ENCODE measurements around the gene GHRL. TPM values are rescaled to one million over a fixed set of nuclear protein-coding genes. Genes with fewer than 3 reads are reported as not detected.

The GHRL gene, protein sequence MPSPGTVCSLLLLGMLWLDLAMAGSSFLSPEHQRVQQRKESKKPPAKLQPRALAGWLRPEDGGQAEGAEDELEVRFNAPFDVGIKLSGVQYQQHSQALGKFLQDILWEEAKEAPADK
- polyA plus RNA-seq: 19.9 TPM
- long read RNA-seq, donor 1, partial matches to known transcripts: 0 of 2 reads
- long read RNA-seq, donor 1, other reads (novel, unspliced or antisense): 0 of 2 reads
- long read RNA-seq, donor 2, partial matches to known transcripts: 0 of 1 reads
- long read RNA-seq, donor 2, other reads (novel, unspliced or antisense): 0 of 1 reads
- long read RNA-seq, donor 3: 0 reads
- long read RNA-seq, donor 4, partial matches to known transcripts: 0 of 1 reads
- long read RNA-seq, donor 4, other reads (novel, unspliced or antisense): 0 of 1 reads
- long read RNA-seq, donor 5, partial matches to known transcripts: 0 of 1 reads
- long read RNA-seq, donor 5, other reads (novel, unspliced or antisense): 0 of 1 reads
- long read RNA-seq, donor 6, transcript GHRL-214 (4 exons, 656 nt): major isoform, 10 of 44 reads
- long read RNA-seq, donor 6, partial matches to known transcripts: 34 of 44 reads
- long read RNA-seq, donor 6, other reads (novel, unspliced or antisense): 0 of 44 reads
- long read RNA-seq, donor 7: 0 reads
- long read RNA-seq, donor 8, partial matches to known transcripts: 7 of 10 reads
- long read RNA-seq, donor 8, other reads (novel, unspliced or antisense): 0 of 10 reads
- long read RNA-seq, donor 9, partial matches to known transcripts: 0 of 4 reads
- long read RNA-seq, donor 9, other reads (novel, unspliced or antisense): 0 of 4 reads
- long read RNA-seq, donor 10, transcript GHRL-214 (4 exons, 656 nt): major isoform, 11 of 27 reads
- long read RNA-seq, donor 10, partial matches to known transcripts: 16 of 27 reads
- long read RNA-seq, donor 10, other reads (novel, unspliced or antisense): 0 of 27 reads
- long read RNA-seq, donor 11, partial matches to known transcripts: 5 of 7 reads
- long read RNA-seq, donor 11, other reads (novel, unspliced or antisense): 0 of 7 reads

DNA sequence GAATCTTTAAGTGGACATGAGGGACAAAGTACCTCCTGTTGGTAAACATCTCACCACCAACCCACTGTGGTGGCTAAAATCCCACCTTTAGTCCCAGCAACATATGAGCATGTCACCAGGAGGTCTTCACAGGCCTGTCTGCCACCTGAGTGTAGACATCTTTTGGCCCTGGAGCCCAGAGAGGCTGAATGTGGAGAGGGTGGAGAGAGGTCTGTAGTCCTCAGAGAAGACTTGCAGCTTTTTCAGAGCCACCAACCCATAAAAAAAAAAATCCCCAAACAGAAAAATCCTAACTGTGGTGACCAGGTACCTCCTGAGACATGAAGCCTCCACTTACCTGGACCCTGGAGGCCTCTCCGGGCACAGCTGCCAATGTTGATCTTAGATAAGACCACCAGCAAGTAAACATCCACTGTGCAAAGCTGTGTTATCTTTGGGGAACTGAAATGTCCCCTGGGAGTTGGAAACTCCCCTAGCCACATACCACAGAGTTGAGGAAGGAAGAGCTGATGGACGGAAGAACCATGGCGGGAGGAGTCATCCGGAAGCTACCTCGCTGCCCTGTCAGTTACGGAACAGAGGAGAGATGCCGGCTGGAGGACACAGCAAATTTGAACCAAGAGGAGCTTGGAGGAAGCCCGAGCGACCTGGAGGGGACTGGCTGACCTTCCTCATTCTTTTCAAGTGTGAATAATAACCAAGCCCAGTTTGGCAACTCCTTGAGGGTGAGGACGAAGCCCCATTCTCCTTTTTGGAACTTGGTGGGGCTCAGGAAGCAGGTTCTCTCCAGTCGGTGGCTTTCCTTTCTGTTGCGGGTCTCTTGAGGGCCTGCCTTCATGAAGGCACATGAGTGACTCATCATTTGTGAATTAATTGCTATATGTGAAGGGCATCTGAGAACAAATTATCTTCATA is at the start of gene GHRL:
GHRL (minus strand) TSS at position 443 of the 915 bp plus-strand sequence. CDS start 2,767 bp downstream, outside the sequence.
- peak in 1 of 2 donors; percentile 37 for DNase-seq
- WGBS (ENCODE audit: insufficient coverage, low lambda C conversion rate): no CpG with 5 or more reads among the region's 12 CpGs
- Histone ChIP-seq H3K36me3 (ENCODE audit: control insufficient read depth, insufficient read depth, low read length) (peaks cover 14% of the 10 kb centered on the region), H3K9me3 (ENCODE audit: control insufficient read depth, low read depth, low read length) (no peaks in the 10 kb centered on the region), H3K4me3 (ENCODE audit: low read length) (no peak within 1 kb of the TSS), H3K4me1 (ENCODE audit: control insufficient read depth, insufficient read depth, low read length) (peaks cover 3% of the 10 kb centered on the region), H3K27me3 (ENCODE audit: control insufficient read depth, insufficient read depth, low read length) (no peaks in the 10 kb centered on the region), H3K27ac (ENCODE audit: low read length) (no peak within 1 kb of the TSS)

- no peaks in the 10 kb centered on the region for H3K36me3 ChIP-seq (ENCODE audit: control insufficient read depth, insufficient read depth, low read length)
- no CpG with 5 or more reads among the region's 7 CpGs for WGBS (ENCODE audit: insufficient coverage, low lambda C conversion rate)
- no peak overlapping the region for H3K4me3 ChIP-seq (ENCODE audit: low read length)
- H3K27ac ChIP-seq (ENCODE audit: low read length): no peak overlapping the region
- H3K27me3 ChIP-seq (ENCODE audit: control insufficient read depth, insufficient read depth, low read length): no peaks in the 10 kb centered on the region
- no peak for DNase-seq
- H3K4me1 ChIP-seq (ENCODE audit: control insufficient read depth, insufficient read depth, low read length): peaks cover 25% of the 10 kb centered on the region
- no peaks in the 10 kb centered on the region for H3K9me3 ChIP-seq (ENCODE audit: control insufficient read depth, low read depth, low read length)
Observed at GRCh38 chr3:10341901-10342398, 49.2 kb upstream of the GHRL start.

DNA sequence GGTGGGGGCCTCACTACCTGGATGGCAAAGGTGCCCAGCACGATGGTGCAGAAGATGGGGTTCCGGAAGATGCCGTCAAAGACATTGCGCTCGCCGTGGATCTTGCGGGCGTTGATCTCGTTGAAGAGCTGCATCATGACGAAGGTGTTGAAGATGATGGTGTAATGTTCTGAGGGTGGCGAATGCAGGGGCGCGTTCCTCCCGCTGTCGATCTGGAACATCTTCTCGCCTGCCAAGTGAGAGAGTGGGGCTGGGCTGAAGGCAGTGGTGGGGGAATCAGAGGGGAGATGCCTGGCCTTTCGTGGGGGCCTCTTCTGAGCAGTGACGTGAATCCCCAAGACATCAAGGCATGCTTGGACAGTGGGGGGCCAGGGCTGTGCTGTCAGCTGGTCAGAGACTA is 47.7 kb upstream of the GHRL start:
- H3K9me3 ChIP-seq (ENCODE audit: control insufficient read depth, low read depth, low read length): no peaks in the 10 kb centered on the region
- no peaks in the 10 kb centered on the region for H3K36me3 ChIP-seq (ENCODE audit: control insufficient read depth, insufficient read depth, low read length)
- no CpG with 5 or more reads among the region's 18 CpGs for WGBS (ENCODE audit: insufficient coverage, low lambda C conversion rate)
- no peak overlapping the region for H3K4me3 ChIP-seq (ENCODE audit: low read length)
- no peak for DNase-seq
- H3K27ac ChIP-seq (ENCODE audit: low read length): no peak overlapping the region
- no peaks in the 10 kb centered on the region for H3K27me3 ChIP-seq (ENCODE audit: control insufficient read depth, insufficient read depth, low read length)
- H3K4me1 ChIP-seq (ENCODE audit: control insufficient read depth, insufficient read depth, low read length): peaks cover 32% of the 10 kb centered on the region

- Histone ChIP-seq H3K27ac (ENCODE audit: low read length) (no peak overlapping the region), H3K27me3 (ENCODE audit: control insufficient read depth, insufficient read depth, low read length) (no peaks in the 10 kb centered on the region), H3K4me1 (ENCODE audit: control insufficient read depth, insufficient read depth, low read length) (peaks cover 32% of the 10 kb centered on the region), H3K9me3 (ENCODE audit: control insufficient read depth, low read depth, low read length) (no peaks in the 10 kb centered on the region), H3K36me3 (ENCODE audit: control insufficient read depth, insufficient read depth, low read length) (no peaks in the 10 kb centered on the region), H3K4me3 (ENCODE audit: low read length) (no peak overlapping the region)
- no peak for DNase-seq
- no CpG with 5 or more reads among the region's 4 CpGs for WGBS (ENCODE audit: insufficient coverage, low lambda C conversion rate)
Observed at GRCh38 chr3:10340046-10340445, 47.3 kb upstream of the GHRL start.

DNA sequence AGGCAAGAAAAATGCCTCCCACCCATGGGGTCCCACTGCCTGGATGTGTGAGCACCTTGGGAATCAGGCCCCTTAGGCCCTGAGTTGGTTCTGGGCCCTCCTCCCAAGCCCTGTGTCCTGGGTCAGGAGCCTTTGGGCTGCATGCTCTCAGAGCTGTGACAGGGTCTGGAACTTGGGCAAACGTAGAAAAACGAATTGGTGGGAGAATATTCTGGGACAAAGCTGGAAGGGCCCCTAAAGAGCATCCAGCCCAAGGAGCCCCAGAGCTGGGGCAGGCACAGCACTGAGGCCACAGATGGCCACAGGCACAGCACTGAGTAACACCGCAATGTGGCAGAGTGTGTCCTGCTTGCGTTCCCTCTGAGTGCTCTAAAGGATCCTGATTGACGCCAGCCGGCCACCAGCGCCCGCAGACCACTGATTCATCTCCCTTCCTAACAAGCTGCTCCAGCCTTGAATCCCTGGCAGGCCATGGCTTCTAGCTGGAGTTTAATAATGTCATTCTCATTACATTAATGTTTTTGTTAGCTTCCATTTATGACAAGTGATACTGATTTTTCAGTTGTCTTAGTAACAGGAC is 46.7 kb upstream of the GHRL start:
- H3K9me3 ChIP-seq (ENCODE audit: control insufficient read depth, low read depth, low read length): no peaks in the 10 kb centered on the region
- H3K4me1 ChIP-seq (ENCODE audit: control insufficient read depth, insufficient read depth, low read length): peaks cover 32% of the 10 kb centered on the region
- no peak overlapping the region for H3K4me3 ChIP-seq (ENCODE audit: low read length)
- no CpG with 5 or more reads among the region's 8 CpGs for WGBS (ENCODE audit: insufficient coverage, low lambda C conversion rate)
- DNase-seq: peak in 1 of 2 donors; percentile 11
- no peaks in the 10 kb centered on the region for H3K36me3 ChIP-seq (ENCODE audit: control insufficient read depth, insufficient read depth, low read length)
- H3K27ac ChIP-seq (ENCODE audit: low read length): peak overlapping the region; percentile 83
- no peaks in the 10 kb centered on the region for H3K27me3 ChIP-seq (ENCODE audit: control insufficient read depth, insufficient read depth, low read length)

DNA sequence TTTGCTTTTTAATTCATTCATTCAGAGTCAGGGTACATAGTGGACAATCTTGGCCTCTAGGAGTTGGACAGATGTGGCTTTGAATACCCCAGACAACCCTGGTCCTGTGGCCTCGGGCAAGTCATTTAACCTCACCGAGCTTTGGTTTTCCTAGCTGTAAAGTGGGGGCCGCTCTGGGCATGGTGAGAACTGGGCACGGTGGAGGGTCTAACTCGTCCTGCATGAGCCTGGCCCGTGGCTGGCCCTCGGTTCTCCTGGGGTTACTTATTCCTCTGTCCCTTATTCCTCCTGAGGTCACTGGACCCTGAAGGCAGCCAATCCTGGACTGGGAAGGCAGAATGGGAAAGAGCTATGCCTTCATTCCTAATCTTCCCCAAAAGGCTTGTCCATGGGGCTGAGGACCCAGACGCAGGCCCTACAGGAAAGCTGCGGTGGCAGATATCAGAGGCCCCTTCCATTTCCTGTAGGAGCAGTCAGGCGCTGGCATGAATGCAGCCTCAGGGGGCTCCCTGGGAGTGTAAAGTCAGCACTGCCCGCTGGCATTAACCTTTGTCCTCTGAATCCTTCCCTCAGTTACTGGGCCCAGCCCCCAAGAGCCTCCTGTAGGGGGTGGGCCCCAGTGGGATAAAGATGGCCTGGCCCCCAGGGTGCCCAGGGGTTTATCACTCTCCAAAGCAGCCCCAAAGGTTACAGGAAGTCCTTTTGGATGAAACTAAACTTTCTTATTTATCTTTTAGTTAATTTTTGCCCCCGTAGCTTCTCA is 46.0 kb upstream of the GHRL start:
- Histone ChIP-seq H3K27ac (ENCODE audit: low read length) (peak overlapping the region; percentile 83), H3K9me3 (ENCODE audit: control insufficient read depth, low read depth, low read length) (no peaks in the 10 kb centered on the region), H3K27me3 (ENCODE audit: control insufficient read depth, insufficient read depth, low read length) (no peaks in the 10 kb centered on the region), H3K4me1 (ENCODE audit: control insufficient read depth, insufficient read depth, low read length) (peaks cover 32% of the 10 kb centered on the region), H3K36me3 (ENCODE audit: control insufficient read depth, insufficient read depth, low read length) (no peaks in the 10 kb centered on the region), H3K4me3 (ENCODE audit: low read length) (no peak overlapping the region)
- WGBS (ENCODE audit: insufficient coverage, low lambda C conversion rate): no CpG with 5 or more reads among the region's 12 CpGs
- peak; percentile 55 to 83 for DNase-seq

GRCh38 chr3:10338164-10338470 is 45.4 kb upstream of the GHRL start:
- DNase-seq: peak in 1 of 2 donors; percentile 19
- Histone ChIP-seq H3K27ac (ENCODE audit: low read length) (peak overlapping the region; percentile 83), H3K36me3 (ENCODE audit: control insufficient read depth, insufficient read depth, low read length) (no peaks in the 10 kb centered on the region), H3K27me3 (ENCODE audit: control insufficient read depth, insufficient read depth, low read length) (no peaks in the 10 kb centered on the region), H3K9me3 (ENCODE audit: control insufficient read depth, low read depth, low read length) (no peaks in the 10 kb centered on the region), H3K4me3 (ENCODE audit: low read length) (no peak overlapping the region), H3K4me1 (ENCODE audit: control insufficient read depth, insufficient read depth, low read length) (peaks cover 32% of the 10 kb centered on the region)
- no CpG with 5 or more reads among the region's 16 CpGs for WGBS (ENCODE audit: insufficient coverage, low lambda C conversion rate)

GRCh38 chr3:10337323-10338163 is 44.8 kb upstream of the GHRL start:
- Histone ChIP-seq H3K27ac (ENCODE audit: low read length) (peak overlapping the region; percentile 42), H3K4me1 (ENCODE audit: control insufficient read depth, insufficient read depth, low read length) (peaks cover 32% of the 10 kb centered on the region), H3K9me3 (ENCODE audit: control insufficient read depth, low read depth, low read length) (no peaks in the 10 kb centered on the region), H3K36me3 (ENCODE audit: control insufficient read depth, insufficient read depth, low read length) (no peaks in the 10 kb centered on the region), H3K27me3 (ENCODE audit: control insufficient read depth, insufficient read depth, low read length) (no peaks in the 10 kb centered on the region), H3K4me3 (ENCODE audit: low read length) (no peak overlapping the region)
- WGBS (ENCODE audit: insufficient coverage, low lambda C conversion rate): no CpG with 5 or more reads among the region's 20 CpGs
- peak; percentile 60 to 79 for DNase-seq
